ENCODE measurements around the gene CLIC4.

DNA sequence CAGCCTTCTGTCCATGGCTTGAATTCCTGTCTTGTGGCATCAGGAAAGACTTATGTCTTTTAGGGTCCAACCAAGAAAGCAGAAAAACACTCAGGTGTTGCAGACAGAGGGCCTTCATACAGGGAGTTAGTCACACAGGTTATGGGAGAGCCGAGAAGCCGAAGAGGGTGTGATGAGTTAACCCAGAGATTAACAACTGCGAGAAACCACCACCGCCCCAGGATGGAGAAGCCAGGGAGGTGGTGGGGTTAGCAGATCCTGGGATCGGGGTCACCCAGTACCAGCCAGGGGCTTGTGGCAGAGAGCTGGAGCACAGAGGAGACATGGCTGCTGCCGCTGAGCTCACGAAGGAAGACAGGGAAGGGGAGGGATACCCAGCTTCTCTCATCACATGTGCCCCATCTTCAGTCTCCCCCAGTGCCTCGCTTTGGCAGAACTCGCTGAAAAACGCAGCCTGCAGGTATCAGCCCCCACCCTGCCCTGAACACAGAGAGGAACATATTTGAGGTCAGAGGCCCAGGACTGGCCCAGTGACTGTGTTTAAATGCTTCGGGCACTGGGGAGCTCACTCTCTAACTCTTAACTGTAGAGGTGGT lies 126.2 kb downstream of the CLIC4 start:
- TF ChIP-seq POLR2A (conservative IDR thresholded peaks at IDR 0.05) = no peak
- no peak for TF ChIP-seq HDAC6 (IDR thresholded peaks at IDR 0.05; ENCODE audit: low read depth, low read length)
- TF ChIP-seq, protein P1, sequence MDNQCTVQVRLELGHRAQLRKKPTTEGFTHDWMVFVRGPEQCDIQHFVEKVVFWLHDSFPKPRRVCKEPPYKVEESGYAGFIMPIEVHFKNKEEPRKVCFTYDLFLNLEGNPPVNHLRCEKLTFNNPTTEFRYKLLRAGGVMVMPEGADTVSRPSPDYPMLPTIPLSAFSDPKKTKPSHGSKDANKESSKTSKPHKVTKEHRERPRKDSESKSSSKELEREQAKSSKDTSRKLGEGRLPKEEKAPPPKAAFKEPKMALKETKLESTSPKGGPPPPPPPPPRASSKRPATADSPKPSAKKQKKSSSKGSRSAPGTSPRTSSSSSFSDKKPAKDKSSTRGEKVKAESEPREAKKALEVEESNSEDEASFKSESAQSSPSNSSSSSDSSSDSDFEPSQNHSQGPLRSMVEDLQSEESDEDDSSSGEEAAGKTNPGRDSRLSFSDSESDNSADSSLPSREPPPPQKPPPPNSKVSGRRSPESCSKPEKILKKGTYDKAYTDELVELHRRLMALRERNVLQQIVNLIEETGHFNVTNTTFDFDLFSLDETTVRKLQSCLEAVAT (IDR thresholded peaks at IDR 0.05) = no peak
- TF ChIP-seq HIVEP1 (CRISPR knock-in tag; IDR thresholded peaks at IDR 0.05) = no peak
- TF ChIP-seq TGIF2 (CRISPR knock-in tag; IDR thresholded peaks at IDR 0.05) = no peak

All from K562 (cell line).